GM20431 (cell line): ENCODE data around the gene ZNF672.

Experiments
- in situ Hi-C: fragments of 300-500 bp; cut with MseI, MboI; formaldehyde crosslinking; loops from one replicate; pipeline ENCODE4 v1.15.0; 2020; ENCODE audit warnings: low sequenced_read_pairs; ENCODE audit not compliant: unreplicated experiment

ZNF672 gene

GRCh38 chr1:248850124-248850523 is 12.1 kb downstream of the ZNF672 start:
- in situ Hi-C loops, result no loop called here

GRCh38 chr1:248850536-248851251 is 12.7 kb downstream of the ZNF672 start:
- in situ Hi-C loops, result no loop called here

DNA sequence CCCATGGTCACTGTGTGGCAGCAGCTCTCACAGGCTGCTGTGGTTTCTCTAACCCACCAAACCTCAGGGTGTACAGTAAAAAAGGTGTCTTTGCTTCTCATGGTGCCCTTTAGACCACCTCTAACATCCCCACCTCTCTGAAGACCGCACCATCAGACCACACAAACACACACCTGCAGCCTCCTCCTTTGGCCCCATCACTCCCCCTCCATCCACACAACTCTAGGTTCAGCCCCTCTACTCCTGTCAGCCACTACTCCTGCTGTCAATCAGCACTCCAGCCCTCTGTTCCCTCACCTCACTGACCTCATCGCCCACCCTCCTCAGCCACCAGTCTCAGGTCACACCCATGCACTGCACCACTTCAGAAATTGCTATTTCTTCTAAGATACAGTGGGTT is 13.4 kb downstream of the ZNF672 start:
- in situ Hi-C loops, result no loop called here

GRCh38 chr1:248852481-248853405 is 14.7 kb downstream of the ZNF672 start:
- in situ Hi-C loops, result no loop called here

DNA sequence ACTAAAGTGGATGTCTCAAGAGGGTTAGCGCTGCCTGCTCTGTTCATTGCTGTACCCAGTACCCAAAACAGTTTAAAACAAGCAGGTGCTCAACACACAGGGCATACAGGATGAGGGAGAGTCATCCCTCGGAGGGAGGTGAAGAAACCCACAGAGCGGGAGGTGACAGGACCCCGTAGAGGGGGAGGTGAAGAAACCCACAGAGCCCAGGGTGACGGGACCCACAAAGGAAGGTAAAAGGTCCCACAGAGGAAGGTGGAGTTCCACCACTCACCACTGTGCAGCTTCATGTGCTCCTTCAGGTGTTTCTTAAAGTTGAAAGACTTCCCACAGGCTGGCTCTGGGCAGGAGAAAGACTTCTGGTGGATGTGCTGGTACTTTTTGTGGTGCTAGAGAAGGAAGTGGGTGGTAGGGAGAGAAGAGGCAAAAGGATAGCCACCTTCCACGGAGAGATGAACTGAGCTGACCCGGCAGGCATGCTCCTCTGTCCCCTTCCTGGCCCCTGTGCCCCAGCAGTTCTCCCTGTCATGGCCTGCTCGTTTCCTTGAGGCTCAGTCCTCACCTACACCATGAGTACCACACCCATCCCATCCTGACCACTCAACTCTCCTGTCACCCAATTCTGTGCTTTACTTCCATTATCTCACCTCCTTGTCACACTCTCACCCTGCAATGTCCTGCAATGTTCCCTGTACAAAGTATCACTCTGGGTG is 15.8 kb downstream of the ZNF672 start:
- in situ Hi-C loops, result no loop called here

DNA sequence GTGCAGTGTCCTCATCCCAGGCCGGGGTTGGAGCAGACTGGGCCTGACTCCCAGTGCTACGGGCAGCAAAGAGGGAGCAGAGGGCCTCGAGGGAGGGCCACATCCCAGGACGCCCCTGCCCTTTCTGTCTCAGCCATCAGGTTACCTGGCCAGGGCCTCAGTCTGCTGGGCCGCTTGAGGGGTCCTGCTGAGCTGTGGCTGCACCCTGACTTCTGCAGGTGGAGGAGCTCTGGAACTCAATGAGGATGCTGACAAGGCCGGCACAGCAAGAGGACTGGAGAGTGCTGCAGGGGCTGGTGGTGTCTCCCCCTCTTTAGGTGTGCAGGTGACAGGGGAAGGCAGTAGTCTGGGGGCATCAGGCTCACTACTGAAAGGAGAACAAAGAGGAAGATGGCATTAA is 17.6 kb downstream of the ZNF672 start:
- in situ Hi-C loops, result no loop called here

DNA sequence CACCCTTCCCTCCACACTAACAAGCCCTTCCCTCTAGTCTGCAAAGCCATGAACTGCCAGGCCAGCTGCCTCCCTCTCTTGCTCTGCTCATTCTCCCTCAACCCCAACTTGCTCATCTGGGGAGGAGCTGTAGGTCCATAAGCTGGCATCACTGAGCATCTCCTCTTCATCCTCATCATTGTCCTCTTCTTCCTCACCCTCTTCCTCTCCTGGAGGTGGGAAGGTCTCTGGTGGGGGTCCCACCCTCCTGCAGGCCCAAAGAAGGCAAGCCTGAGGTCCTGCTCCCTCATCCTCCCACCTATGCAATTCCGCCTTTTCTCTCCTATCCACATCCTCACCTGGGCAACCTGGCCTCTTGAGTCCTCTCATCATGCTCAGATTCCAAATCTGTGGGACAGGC is 18.2 kb downstream of the ZNF672 start:
- in situ Hi-C loops, result no loop called here

GRCh38 chr1:248857201-248857600 is 19.2 kb downstream of the ZNF672 start:
- in situ Hi-C loops, result no loop called here

DNA sequence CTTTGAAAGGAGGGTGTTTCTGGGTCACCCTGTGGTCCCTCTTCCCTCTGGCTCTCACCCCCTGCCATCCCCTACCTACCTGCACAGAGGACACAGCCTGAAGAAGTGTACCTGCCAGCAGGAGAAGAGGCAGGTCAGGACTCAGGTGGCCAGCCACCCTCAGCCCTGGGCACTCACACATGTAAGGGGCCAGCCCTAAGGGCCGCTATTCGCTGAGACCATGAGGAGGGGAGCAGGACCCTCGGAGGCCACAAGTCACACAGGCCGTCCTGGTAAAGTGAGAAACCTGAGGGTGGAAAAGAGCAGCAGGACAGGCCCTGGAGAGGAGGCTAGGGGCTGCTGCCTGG is 19.7 kb downstream of the ZNF672 start:
- in situ Hi-C loops, result no loop called here

GRCh38 chr1:248858096-248858890 is 20.3 kb downstream of the ZNF672 start:
- in situ Hi-C loops, result no loop called here

- in situ Hi-C loops, result no loop called here
These were observed 21.2 kb downstream of the ZNF672 start, which contains the start of gene ZNF692 for GRCh38 chr1:248858891-248859889. Gene ZNF692 (minus strand): TSS chr1:248859085. CDS start chr1:248858309, 776 bp downstream.

DNA sequence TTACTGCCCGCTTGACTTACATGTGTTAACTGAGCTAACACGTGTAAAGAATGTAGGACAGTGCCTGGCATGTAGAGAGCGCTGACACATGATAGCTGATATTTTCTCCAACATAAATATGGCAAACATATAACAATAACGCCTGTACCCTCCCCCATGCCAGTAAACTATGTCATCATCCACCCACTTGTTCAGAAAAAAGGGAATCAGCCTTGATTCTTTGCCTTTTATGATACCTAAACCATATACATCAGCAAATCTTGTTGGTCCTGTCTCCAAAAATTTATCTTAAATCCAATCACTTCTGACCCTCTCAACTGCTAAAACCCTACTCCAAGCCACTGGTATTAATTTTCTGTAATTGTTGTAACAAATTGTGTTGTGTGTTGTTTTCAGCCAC is 22.0 kb downstream of the ZNF672 start:
- in situ Hi-C loops, result no loop called here

GRCh38 chr1:248861616-248862015 is 23.6 kb downstream of the ZNF672 start:
- in situ Hi-C loops, result no loop called here

DNA sequence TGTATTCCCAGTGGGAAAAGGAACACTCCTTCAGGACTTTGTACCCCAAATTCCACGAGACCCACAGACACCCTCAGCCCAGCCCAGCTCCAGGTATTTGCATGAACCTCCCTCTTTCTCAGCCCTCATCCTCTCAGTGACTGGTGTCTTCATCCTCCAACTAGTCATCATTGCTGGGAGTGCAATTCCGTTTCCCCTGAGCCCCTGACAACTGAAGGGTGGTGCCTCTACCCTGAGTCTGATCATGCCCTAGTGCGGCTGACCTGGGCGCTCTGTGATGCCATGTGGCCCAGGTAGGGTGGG is 24.6 kb downstream of the ZNF672 start:
- in situ Hi-C loops, result no loop called here

GRCh38 chr1:248862998-248863881 is 25.2 kb downstream of the ZNF672 start:
- in situ Hi-C loops, result no loop called here

- in situ Hi-C loops, result no loop called here
These were observed 33.9 kb downstream of the ZNF672 start for GRCh38 chr1:248871837-248872401.

- in situ Hi-C loops, result no loop called here
These were observed 34.9 kb downstream of the ZNF672 start for GRCh38 chr1:248872752-248873408.
